ENCODE data around the gene KCNK7. TPM values are rescaled to one million over a fixed set of nuclear protein-coding genes. Genes with fewer than 3 reads are reported as not detected.
A peak's percentile ranks its signal among the peaks of the same experiment; 100 is the strongest.

Gene KCNK7
- total and polyA plus RNA-seq, 2 experiments from 2014 or later = 0.37 TPM; not detected in 1

GRCh38 chr11:65588199-65589054 lies 7.2 kb downstream of the KCNK7 start:
- Histone ChIP-seq H3K36me3 (replicated peaks; ENCODE audit: insufficient read depth, low read depth) (no peaks in the 10 kb centered on the region), H3K27me3 (peaks cover 15% of the 10 kb centered on the region), H3K9me2 (replicated peaks; ENCODE audit: insufficient read depth) (no peaks in the 10 kb centered on the region), H3K79me2 (no peaks in the 10 kb centered on the region), H3K9me3 (ENCODE audit: low read depth) (no peaks in the 10 kb centered on the region), H2AFZ (no peak overlapping the region), H3K27ac (no peak overlapping the region), H3K4me2 (no peak overlapping the region), H4K20me1 (ENCODE audit: insufficient read depth, poor library complexity, severe bottlenecking) (no peaks in the 10 kb centered on the region), H3K4me3 (no peak overlapping the region), H3K4me1 (ENCODE audit: insufficient read depth) (peaks cover 13% of the 10 kb centered on the region)
- DNase-seq (ENCODE audit: low spot score) = peak; percentile 73
- WGBS (ENCODE audit: low lambda C conversion rate, missing lambda C conversion rate) = 83% methylated on average over 13 of the region's 13 CpGs
- TF ChIP-seq EZH2phosphoT487 (IDR thresholded peaks at IDR 0.05; ENCODE audit: low read depth, severe bottlenecking, unreplicated experiment) (no peak), CTCF (IDR thresholded peaks at IDR 0.05; ENCODE audit: poor library complexity) (peak; percentile 43)

GRCh38 chr11:65586676-65587075 lies 8.9 kb downstream of the KCNK7 start:
- no peak for TF ChIP-seq EZH2 (IDR thresholded peaks at IDR 0.05; ENCODE audit: borderline replicate concordance)
- no peak for TF ChIP-seq CTCF (IDR thresholded peaks at IDR 0.05; ENCODE audit: poor library complexity)
- TF ChIP-seq EZH2phosphoT487 (IDR thresholded peaks at IDR 0.05; ENCODE audit: low read depth, severe bottlenecking, unreplicated experiment) = no peak
- Histone ChIP-seq H3K4me2 (no peak overlapping the region), H3K79me2 (no peaks in the 10 kb centered on the region), H3K36me3 (replicated peaks; ENCODE audit: insufficient read depth, low read depth) (no peaks in the 10 kb centered on the region), H3K4me3 (no peak overlapping the region), H2AFZ (no peak overlapping the region), H4K20me1 (ENCODE audit: insufficient read depth, poor library complexity, severe bottlenecking) (no peaks in the 10 kb centered on the region), H3K27ac (no peak overlapping the region), H3K27me3 (peaks cover 20% of the 10 kb centered on the region), H3K4me1 (ENCODE audit: insufficient read depth) (peaks cover under 1% of the 10 kb centered on the region), H3K9me2 (replicated peaks; ENCODE audit: insufficient read depth) (no peaks in the 10 kb centered on the region), H3K9me3 (ENCODE audit: low read depth) (no peaks in the 10 kb centered on the region)
- DNase-seq (ENCODE audit: low spot score) = no peak
- 60% methylated on average over 2 of the region's 2 CpGs for WGBS (ENCODE audit: low lambda C conversion rate, missing lambda C conversion rate)

- Histone ChIP-seq H3K79me2 (no peaks in the 10 kb centered on the region), H3K9me3 (ENCODE audit: low read depth) (no peaks in the 10 kb centered on the region), H3K9me2 (replicated peaks; ENCODE audit: insufficient read depth) (no peaks in the 10 kb centered on the region), H3K36me3 (replicated peaks; ENCODE audit: insufficient read depth, low read depth) (no peaks in the 10 kb centered on the region), H4K20me1 (ENCODE audit: insufficient read depth, poor library complexity, severe bottlenecking) (no peaks in the 10 kb centered on the region), H3K27me3 (peaks cover 20% of the 10 kb centered on the region), H3K4me1 (ENCODE audit: insufficient read depth) (no peaks in the 10 kb centered on the region), H3K4me3 (no peak overlapping the region), H3K4me2 (no peak overlapping the region), H3K27ac (no peak overlapping the region), H2AFZ (no peak overlapping the region)
- WGBS (ENCODE audit: low lambda C conversion rate, missing lambda C conversion rate) = 88% methylated on average over 4 of the region's 4 CpGs
- DNase-seq (ENCODE audit: low spot score) = no peak
- TF ChIP-seq CTCF (IDR thresholded peaks at IDR 0.05; ENCODE audit: poor library complexity) (no peak), EZH2phosphoT487 (IDR thresholded peaks at IDR 0.05; ENCODE audit: low read depth, severe bottlenecking, unreplicated experiment) (no peak), EZH2 (IDR thresholded peaks at IDR 0.05; ENCODE audit: borderline replicate concordance) (no peak)
Measured at GRCh38 chr11:65586247-65586630, 9.4 kb downstream of the KCNK7 start.

Data from hepatocyte (in vitro differentiated cells).